Stomach (tissue), 9 donors: ENCODE data around the gene PPT2. TPM values are rescaled to one million over a fixed set of nuclear protein-coding genes. Genes with fewer than 3 reads are reported as not detected.
A peak's percentile ranks its signal among the peaks of the same experiment; 100 is the strongest.

Source experiments
- DNase-seq, 2 donors: peaks; one replicate each; pipeline versions ENCODE4 v3.0.0 to v3.0.0-alpha.2; 2013 to 2019
- H3K27ac ChIP-seq, 5 donors: fragments of 200-600 bp in 4 of 5; sonication (generic) in 4 of 5; one replicate each; pipeline ENCODE4 v1.5.1; 2013 to 2019; ENCODE audit warnings: mild to moderate bottlenecking in 1 of 5, moderate library complexity in 1 of 5
- H3K27me3 ChIP-seq, 3 donors: fragments of 200-600 bp; sonication (generic); one replicate each; pipeline ENCODE4 v1.5.1; 2017 to 2019; ENCODE audit warnings: mixed run types in 1 of 3
- H3K36me3 ChIP-seq, 4 donors: fragments of 200-600 bp; sonication (generic); 1 replicate in 3 of 4; 2 replicates in 1 of 4; pipeline ENCODE4 v1.5.1; 2016 to 2019
- H3K4me1 ChIP-seq, 4 donors: fragments of 200-600 bp; sonication (generic); one replicate each; pipeline ENCODE4 v1.5.1; 2016 to 2019
- H3K4me3 ChIP-seq, 4 donors: fragments of 200-600 bp; sonication (generic) in 3 of 4; one replicate each; pipeline ENCODE4 v1.5.1; 2016 to 2019; ENCODE audit warnings: mild to moderate bottlenecking in 1 of 4
- H3K9me3 ChIP-seq, 4 donors: fragments of 200-600 bp; sonication (generic); one replicate each; pipeline ENCODE4 v1.5.1; 2016 to 2019
- EP300 ChIP-seq: sonication (generic); formaldehyde crosslinking; IDR thresholded peaks from one replicate; pipeline ENCODE4 v1.6.1; 2017; ENCODE audit warnings: antibody characterized with exemption
- POLR2A ChIP-seq, 4 donors: fragments of 450-650 bp; IDR thresholded peaks; one replicate each; pipeline ENCODE4 v1.6.1; 2016; ENCODE audit warnings: antibody characterized with exemption in 4 of 4, control low read depth in 2 of 4, mild to moderate bottlenecking in 1 of 4, moderate library complexity in 1 of 4
- POLR2AphosphoS5 ChIP-seq, 3 donors: sonication (generic); formaldehyde crosslinking; IDR thresholded peaks; one replicate each; pipeline ENCODE4 v1.6.1; 2016; ENCODE audit warnings: antibody characterized with exemption in 3 of 3
- WGBS, 5 donors: extraction: QIAGEN DNeasy Blood & Tissue Kit in 3 of 5; methylation state at CpG; one replicate each; pipeline versions ENCODE4 v1.1.5 to v1.1.7; 2013 to 2018; 5-methylcytosine and 5-hydroxymethylcytosine counted together
- intact Hi-C: fragments of 100-400 bp; cut with DNase I; formaldehyde crosslinking; loops from one replicate; pipeline ENCODE4 v1.15.1; 2023; ENCODE audit warnings: low total_unique reads
- polyA plus RNA-seq, 3 donors: library from polyadenylated mRNA; stranded (reverse); fragments of 200-250 nt; gene quantifications; one replicate each; pipeline ENCODE4 v1.2.3, GENCODE V29; 2013
- total RNA-seq, 5 donors: library from RNA; depleted of rRNA; stranded (reverse); fragments of >200 nt; gene quantifications; one replicate each; pipeline versions ENCODE4 v1.1.0 to v1.2.3, GENCODE V29; 2014 to 2016
- TF ChIP-seq, protein P1 (sequence below), 7 experiments: fragments of 450-650 bp in 4 of 7; fragments of 200-600 bp in 3 of 7; sonication (generic) in 3 of 7; IDR thresholded peaks; one replicate each; pipeline ENCODE4 v1.5.1; 2016 to 2019; ENCODE audit warnings: antibody characterized with exemption in 7 of 7, control low read depth in 2 of 7, mild to moderate bottlenecking in 1 of 7
- donor health status: healthy with polysubstance abuse.
- donor health status: Bipolar disorder and iron deficiency.
- donor health status: healthy.

PPT2 gene
- total and polyA plus RNA-seq, 8 donors: 5.8 to 73.0 (median 10.7) TPM

GRCh38 chr6:32168807-32169591, 15.1 kb downstream of the PPT2 start:
- intact Hi-C loops: no loop called here
- no peaks in the 10 kb centered on the region for H3K27me3 ChIP-seq
- no peak overlapping the region for H3K4me3 ChIP-seq
- H3K27ac ChIP-seq: peak overlapping the region; percentile 39 to 75 (median 69)
- peaks cover 37 to 59% (median 43%) of the 10 kb centered on the region in 4 donors for H3K4me1 ChIP-seq
- 59 to 69% (median 65%) methylated on average over 10 to 11 of the region's 11 CpGs for WGBS, 5 donors
- TF ChIP-seq, protein P1, sequence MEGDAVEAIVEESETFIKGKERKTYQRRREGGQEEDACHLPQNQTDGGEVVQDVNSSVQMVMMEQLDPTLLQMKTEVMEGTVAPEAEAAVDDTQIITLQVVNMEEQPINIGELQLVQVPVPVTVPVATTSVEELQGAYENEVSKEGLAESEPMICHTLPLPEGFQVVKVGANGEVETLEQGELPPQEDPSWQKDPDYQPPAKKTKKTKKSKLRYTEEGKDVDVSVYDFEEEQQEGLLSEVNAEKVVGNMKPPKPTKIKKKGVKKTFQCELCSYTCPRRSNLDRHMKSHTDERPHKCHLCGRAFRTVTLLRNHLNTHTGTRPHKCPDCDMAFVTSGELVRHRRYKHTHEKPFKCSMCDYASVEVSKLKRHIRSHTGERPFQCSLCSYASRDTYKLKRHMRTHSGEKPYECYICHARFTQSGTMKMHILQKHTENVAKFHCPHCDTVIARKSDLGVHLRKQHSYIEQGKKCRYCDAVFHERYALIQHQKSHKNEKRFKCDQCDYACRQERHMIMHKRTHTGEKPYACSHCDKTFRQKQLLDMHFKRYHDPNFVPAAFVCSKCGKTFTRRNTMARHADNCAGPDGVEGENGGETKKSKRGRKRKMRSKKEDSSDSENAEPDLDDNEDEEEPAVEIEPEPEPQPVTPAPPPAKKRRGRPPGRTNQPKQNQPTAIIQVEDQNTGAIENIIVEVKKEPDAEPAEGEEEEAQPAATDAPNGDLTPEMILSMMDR (IDR thresholded peaks at IDR 0.05): no peak
- DNase-seq: no peak
- no peaks in the 10 kb centered on the region for H3K9me3 ChIP-seq
- peaks cover 42 to 69% (median 67%) of the 10 kb centered on the region in 4 donors for H3K36me3 ChIP-seq

DNA sequence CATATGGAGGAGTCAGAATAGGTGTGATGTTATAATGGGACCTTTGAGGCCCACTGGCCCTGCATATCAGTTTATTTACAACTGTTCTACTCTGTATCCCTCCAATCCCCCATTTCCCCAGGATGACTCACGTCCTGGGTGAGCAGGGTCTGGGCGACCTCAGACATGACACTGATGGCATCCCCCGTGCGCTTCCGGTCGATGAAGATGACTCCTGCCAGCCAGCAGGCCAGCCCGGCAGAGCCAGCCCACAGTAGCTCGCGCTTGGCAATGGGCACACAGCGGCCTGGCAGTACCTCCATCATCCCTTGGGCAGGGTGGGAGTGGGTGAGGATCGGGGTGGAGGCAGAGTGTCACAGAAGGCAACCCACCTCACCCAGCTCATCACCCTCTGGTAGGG, 16.4 kb downstream of the PPT2 start:
- H3K36me3 ChIP-seq: peaks cover 42 to 61% (median 58%) of the 10 kb centered on the region in 4 donors
- no peaks in the 10 kb centered on the region for H3K9me3 ChIP-seq
- intact Hi-C loops: no loop called here
- no peak for DNase-seq
- 89 to 97% (median 94%) methylated on average over 11 of the region's 11 CpGs for WGBS, 5 donors
- TF ChIP-seq POLR2AphosphoS5 (IDR thresholded peaks at IDR 0.05) (no peak), EP300 (no peak), POLR2A (IDR thresholded peaks at IDR 0.05) (no peak)
- TF ChIP-seq, protein P1 (IDR thresholded peaks at IDR 0.05): no peak
- H3K27ac ChIP-seq: peak overlapping the region in 2 of 5 donors; percentile 74 to 75
- no peaks in the 10 kb centered on the region for H3K27me3 ChIP-seq
- H3K4me3 ChIP-seq: no peak overlapping the region
- peaks cover 46 to 72% (median 56%) of the 10 kb centered on the region in 4 donors for H3K4me1 ChIP-seq

- no peak overlapping the region for H3K4me3 ChIP-seq
Measured at GRCh38 chr6:32171234-32171633, 17.3 kb downstream of the PPT2 start.

DNA sequence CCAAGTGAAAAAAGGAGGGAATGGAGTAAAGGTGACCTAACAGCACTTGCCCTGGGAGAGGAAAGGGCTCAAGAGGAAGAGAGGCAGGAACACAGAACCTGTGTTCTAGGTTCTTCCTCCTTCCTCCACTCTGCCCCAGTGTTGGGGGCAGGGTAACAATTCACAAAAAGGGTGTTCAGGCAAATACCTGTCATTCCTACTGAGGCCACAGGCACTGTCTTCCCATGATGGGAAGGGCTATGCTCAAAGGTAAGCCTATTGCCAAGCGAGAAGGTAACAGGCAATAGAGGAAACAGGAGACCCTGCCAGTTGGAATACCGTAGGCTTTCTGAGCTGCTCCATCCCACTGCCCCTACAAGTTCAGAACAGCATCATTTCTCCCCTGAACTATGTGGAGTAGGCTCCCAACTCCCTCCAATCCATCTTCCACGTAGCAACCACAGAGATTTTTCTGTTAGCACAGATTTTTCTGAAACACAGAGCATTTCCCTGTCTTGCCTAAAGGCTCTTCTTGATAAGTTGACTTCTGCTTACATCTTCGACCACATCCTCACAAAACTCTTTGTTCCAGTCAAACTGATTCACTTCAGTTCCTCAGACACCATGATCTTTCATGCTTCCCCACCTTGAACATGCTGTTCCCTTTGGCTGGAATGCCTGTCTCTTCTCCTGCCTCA, 19.2 kb downstream of the PPT2 start:
- 72 to 79% (median 75%) methylated on average over 4 of the region's 4 CpGs for WGBS, 5 donors
- no peak for DNase-seq
- H3K36me3 ChIP-seq: peaks cover 29 to 32% (median 30%) of the 10 kb centered on the region in 4 donors
- H3K4me1 ChIP-seq: peaks cover 52 to 73% (median 60%) of the 10 kb centered on the region in 4 donors
- peak overlapping the region in 3 of 5 donors; percentile 11 to 19 (median 15) for H3K27ac ChIP-seq
- H3K9me3 ChIP-seq: no peaks in the 10 kb centered on the region
- intact Hi-C loops: no loop called here
- no peak overlapping the region for H3K4me3 ChIP-seq
- H3K27me3 ChIP-seq: no peaks in the 10 kb centered on the region
- TF ChIP-seq, protein P1 (IDR thresholded peaks at IDR 0.05): no peak
- TF ChIP-seq EP300 (no peak), POLR2AphosphoS5 (IDR thresholded peaks at IDR 0.05) (no peak), POLR2A (IDR thresholded peaks at IDR 0.05) (no peak)

More at GRCh38 chr6:32171234-32171633, 17.3 kb downstream of the PPT2 start:
- Histone ChIP-seq H3K27me3 (no peaks in the 10 kb centered on the region), H3K9me3 (no peaks in the 10 kb centered on the region), H3K4me1 (peaks cover 49 to 79% (median 62%) of the 10 kb centered on the region in 4 donors), H3K27ac (no peak overlapping the region), H3K36me3 (peaks cover 42 to 52% (median 50%) of the 10 kb centered on the region in 4 donors)
- intact Hi-C loops: no loop called here
- DNase-seq: no peak
- 96 to 98% (median 97%) methylated on average over 6 of the region's 6 CpGs for WGBS, 5 donors
- TF ChIP-seq POLR2A (IDR thresholded peaks at IDR 0.05): no peak
- no peak for TF ChIP-seq EP300
- TF ChIP-seq POLR2AphosphoS5 (IDR thresholded peaks at IDR 0.05): no peak
- TF ChIP-seq, protein P1 (IDR thresholded peaks at IDR 0.05): no peak
